Stimulated activated CD4-positive, alpha-beta T cell treated with anti-CD3 and anti-CD28 coated beads, Interleukin-2, amount 100 ng/mL, for 48 hours (primary cell): ENCODE measurements around the gene SNX13.
"Not testable (repeated sequence)": the region's sequence is repeated elsewhere in the genome, so short reads cannot be mapped to it uniquely, and the experiment has no call there.

ENCODE experiments used
- DNase-seq, 2 donors: peaks; one replicate each; pipeline ENCODE4 v3.0.0-alpha.2; 2020

SNX13 gene

DNA sequence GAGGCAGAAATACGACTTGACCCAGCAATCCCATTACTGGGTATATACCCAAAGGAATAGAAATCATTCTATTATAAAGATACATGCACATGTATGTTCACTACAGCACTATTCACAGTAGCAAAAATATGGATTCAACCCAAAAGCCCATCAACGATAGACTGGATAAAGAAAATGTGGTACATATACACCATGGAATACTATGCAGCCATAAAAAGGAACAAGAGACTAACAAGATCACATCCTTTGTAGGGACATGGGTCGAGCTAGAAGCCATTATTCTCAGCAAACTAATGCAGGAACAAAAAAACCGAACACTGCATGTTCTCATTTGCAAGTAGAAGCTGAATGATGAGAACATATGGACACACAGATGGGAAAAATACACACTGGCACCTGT is 31.0 kb downstream of the SNX13 start:
- not testable (repeated sequence) for DNase-seq

DNA sequence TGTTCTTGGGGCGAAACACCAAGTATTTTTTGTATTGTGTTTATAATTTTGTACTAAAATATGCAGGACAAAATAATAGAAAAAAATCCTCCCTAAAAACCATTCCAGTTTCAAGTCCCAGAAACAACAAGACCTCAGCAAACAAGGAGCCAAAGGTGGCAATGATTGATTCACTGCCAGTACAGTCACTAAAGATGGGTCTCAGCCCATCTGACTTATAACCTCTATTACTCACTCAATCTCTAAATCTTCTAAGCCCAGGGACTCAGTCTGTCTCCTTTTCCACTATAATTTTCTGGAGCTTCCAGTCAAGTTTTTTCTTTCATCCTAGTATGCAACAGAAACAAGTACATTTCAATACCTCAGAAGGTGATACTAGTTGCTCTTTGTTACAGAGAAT is 33.3 kb downstream of the SNX13 start:
- no peak for DNase-seq

GRCh38 chr7:17903337-17903736 is 37.0 kb downstream of the SNX13 start:
- no peak for DNase-seq

DNA sequence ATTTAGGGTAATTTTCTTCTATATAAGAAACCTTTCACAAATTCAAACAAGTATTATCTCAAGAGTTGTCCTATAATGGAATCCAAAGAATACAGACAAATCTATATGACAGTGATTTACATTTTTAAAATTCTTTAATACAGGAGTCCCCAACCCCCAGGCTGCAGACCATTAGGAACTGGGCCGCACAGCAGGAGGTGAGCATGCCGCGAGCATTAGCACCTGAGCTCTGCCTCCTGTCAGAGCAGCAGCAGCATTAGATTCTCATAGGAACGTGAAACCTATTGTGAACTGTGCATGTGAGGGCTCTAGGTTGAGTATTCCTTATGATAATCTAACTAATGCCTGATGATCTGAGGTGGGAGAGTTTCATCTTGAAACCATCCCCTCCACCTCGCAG is 37.7 kb downstream of the SNX13 start:
- no peak for DNase-seq

DNA sequence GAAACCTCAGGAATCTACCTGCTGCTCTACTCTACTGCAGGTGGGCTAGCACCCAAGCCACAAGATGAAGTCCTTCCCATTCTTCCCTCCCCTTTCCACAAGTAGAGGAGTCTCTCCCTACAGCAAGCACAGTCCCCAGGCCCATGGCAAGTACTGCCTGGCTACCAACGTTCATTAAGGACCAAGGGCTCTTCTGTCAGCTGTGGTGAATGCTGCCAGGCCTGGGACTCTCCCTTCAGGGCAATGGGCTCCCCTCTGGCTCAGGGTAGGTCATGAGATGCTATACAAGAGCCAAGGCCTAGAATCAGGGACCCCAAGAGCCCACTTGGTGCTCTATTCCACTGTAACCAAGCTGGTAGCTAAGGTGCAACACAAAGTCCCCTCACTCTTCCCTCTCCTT is 39.8 kb downstream of the SNX13 start:
- DNase-seq = no peak

GRCh38 chr7:17898111-17898510 is 42.2 kb downstream of the SNX13 start:
- DNase-seq = no peak

DNA sequence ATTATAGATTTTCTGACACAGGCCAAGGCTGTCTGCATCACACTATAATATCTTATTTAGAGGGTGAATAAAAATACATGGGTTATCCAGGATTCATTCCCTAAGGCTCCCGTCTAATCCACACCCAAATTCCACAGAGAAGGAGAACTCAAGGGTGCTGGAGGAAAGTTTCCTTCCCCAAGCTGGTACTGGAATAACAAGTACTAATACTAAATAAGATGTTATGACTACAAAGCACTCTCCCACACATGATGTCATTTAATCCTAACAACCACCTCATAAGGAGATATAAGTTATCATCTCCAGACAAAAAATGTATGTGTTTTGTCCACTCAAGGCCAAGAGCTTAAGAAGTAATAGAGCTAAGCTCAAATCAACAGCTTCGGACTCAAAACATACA is 53.0 kb downstream of the SNX13 start:
- DNase-seq = no peak

DNA sequence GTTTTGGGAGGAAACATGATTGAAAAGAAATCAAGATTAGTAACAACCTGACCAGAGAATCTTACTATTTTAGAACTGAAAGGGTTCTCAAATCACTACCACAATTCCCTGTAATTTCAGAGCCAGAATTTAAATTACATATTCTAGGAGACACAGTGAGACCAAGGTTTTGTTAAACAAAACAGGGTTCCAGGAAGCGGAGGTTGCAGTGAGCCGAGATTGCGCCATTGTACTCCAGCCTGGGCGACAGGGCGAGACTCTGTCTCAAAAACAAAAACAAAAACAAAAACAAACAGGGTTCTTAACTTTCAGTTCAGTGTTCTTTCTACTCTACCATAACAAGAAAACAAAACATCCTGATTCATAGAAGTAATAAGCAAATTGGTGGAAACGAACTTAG is 57.6 kb downstream of the SNX13 start:
- DNase-seq = no peak

GRCh38 chr7:17879075-17879661 is 61.1 kb downstream of the SNX13 start:
- no peak for DNase-seq

DNA sequence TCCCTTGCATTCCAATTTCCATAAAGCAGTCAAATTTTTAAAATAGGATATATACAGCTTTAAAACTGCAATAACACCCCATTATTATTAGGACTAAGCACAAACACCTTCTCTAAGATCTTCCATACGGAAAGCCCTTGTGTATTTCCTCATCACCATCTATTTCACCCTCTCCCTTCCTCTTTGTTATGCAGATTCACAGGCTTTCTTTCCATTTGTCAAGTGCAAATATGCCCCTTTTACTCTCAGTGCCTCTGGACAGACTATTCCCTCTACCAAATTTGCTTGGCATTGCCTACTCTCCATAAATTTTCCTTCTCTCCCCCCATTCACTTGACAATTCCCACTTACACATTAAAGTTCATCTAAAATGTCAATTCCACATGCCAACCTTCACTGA is 61.7 kb downstream of the SNX13 start:
- DNase-seq = no peak

DNA sequence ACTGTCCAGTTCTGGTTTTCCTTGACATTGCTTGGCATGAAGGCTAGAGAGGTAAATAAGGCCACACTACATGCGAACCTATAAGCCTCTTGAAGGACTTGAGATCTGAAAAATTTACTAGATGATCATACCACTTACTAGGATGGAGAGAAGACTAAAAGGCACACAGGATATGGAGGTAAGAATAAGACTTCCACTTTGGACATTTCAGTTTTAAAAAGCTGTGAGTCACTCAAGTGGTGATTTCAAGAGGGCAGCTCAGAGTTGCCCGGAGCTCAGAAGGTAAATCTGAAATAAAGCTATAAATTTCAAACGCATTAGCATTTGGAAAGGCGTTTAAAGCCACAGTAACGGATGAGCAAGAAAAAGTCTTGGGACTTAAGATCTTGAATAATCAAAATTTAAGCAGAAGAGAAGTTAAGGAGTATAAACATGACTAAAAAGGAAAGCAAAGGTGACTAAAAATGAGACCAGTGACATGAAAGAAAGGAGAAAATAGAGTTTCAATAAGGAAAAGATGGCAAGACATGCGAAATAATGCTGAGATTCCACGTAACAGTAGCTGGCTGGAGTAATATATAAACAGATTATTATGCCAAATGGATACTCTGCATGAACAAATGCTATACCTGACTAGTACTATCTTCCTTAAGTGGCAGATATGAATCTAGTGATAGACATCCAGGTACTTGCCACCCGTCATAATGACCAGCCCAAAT is 68.3 kb downstream of the SNX13 start:
- no peak for DNase-seq

DNA sequence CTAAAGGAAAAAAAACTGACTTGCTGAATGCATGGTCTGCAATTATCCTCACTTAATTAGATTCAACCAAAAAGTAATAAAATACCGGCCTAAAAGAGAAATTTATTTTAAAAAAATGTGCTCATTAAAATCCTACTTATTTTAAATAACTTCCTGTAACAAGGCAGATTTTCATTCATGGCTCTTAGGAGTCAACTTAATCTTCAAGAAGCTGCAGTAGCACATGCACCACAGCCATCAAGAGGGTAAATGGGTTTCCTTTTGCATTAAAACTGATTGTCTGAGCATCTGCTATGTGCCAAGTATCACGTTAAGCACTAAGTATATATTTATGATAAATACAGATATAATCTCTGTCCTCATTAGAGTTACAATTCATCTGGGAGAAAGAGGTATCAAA is 69.9 kb downstream of the SNX13 start:
- DNase-seq = no peak

DNA sequence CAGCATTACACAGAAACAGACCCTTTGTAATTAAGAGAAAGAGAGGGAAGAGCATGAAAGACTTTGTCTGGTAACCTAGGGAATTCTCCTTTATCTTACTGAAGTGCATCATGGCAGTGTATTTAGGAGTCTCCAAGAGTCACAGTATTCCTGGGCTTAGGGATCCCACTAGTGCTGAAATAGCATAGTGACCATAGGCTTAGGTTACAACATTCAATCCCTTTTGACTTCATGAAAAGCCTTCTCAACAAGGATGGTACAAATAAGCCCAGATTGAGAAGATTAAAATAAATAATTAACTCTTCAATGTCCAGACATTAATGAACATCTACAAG is 76.5 kb downstream of the SNX13 start:
- no peak for DNase-seq

DNA sequence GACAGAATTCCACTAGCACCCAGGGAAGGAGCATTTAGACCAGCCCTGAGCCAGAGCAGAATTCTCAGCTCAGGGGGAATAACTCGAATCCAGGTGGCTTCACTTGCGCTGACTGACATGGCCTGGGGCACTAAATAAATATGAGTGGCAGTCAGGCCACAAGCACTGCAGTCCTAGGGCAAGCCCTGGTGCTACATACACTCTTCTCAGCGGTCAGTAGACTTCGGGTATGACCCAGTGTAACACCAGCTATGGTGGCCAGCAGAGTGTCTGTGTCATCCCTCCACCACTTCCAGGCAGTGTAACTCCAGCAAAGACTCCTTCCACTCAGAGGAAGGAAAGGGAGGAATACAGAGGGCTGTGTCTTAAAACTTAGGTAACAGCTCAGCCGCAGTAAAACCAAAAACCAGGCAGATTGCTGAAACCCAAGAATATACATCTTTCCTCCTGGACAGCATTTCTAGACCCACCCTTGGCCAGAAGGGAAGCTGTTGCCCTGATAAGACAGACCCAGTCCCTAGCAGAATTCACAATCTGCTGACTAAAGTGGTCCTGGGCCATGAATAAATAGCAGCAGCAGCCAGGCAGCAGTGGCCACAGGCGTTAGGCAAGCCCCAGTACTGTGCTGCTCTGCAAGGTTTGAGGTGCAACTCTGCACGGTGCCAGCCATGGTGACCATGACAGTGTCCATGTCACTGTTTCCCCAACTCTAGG is 77.0 kb downstream of the SNX13 start:
- DNase-seq = no peak

DNA sequence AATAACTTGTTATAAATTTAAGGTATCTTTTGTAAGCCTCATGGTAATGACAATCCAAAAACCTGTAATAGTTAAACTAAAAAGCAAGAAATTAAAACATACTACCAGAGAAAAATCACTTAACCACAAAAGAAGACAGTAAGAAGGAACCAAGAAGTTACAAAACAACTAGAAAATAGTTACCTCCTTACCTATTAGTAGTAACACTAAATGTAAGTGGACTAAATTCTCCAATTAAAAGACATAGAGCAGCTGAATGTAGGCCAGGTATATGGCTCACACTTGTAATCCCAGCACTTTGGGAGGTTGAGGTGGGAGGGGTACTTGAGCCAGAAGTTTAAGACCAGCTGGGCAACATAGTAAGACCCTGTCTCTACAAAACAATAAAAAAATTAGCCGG is 84.0 kb downstream of the SNX13 start:
- DNase-seq = no peak

DNA sequence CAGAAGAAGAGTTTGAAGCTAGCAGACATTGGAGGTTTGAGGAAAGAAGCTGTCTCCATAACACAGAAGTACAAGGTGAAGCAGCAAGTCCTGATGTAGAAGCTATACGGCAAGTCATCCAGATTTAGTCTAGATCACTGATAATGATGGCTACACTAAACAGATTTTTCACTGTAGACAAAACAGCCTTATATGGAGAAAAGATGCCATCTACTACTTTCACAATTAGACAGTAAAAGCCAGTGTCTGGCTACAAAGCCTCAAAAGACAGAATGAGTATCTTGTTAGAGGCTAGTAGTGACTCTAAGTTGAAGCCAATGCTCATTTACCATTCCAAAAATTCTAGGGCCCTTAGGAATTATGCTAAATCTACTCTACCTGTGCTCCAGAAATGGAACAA is 85.1 kb downstream of the SNX13 start:
- DNase-seq = no peak

GRCh38 chr7:17854261-17855047 is 85.8 kb downstream of the SNX13 start:
- no peak for DNase-seq

DNA sequence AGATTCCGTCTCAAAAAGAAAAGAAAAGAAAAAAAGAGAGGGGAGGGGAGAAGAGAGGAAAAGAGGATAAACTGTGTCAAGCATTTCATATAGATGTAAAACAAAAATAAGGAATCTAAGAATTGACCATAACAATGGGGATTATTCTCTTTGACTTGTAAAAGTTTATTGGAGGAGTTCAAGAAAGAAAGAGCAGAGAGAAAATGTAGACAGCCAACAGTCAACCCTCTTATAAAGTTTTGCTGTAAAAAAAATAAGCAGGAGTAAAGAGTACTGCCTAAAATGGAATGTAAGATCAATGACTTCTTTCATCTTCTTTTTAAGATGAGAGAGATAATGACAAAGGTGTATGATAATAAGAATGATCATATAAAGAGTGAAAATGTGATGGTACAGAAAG is 87.9 kb downstream of the SNX13 start:
- DNase-seq = no peak

GRCh38 chr7:17849504-17849903 is 90.8 kb downstream of the SNX13 start:
- DNase-seq = no peak

DNA sequence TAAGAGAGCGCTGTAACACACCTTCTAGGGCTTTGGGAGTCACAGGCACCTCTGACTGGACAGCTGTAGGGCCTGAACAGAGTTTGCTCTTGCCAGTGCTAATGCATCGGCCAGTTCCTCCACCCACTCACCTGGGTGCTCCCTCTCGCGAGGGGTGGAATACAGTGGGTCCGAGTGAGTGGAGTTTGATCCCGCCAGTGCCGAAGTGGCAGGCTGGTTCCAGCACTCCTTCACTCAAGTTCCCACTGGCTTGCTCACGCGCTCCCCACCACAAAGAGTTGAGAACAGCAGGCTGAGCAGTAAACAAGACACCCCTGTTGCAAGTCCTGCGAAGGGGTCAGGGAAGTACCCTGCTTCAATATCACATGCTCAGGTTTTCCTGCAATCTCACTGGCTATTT is 91.8 kb downstream of the SNX13 start:
- DNase-seq = no peak

- DNase-seq = no peak
These were observed 93.4 kb downstream of the SNX13 start for GRCh38 chr7:17846935-17847334.

- DNase-seq = no peak
These were observed 95.1 kb downstream of the SNX13 start for GRCh38 chr7:17845197-17845547.

- no peak for DNase-seq
These were observed 95.6 kb downstream of the SNX13 start for GRCh38 chr7:17844514-17845196.
